Astrocyte (in vitro differentiated cells and primary cell): ENCODE measurements around the gene MOB1A. TPM values are rescaled to one million over a fixed set of nuclear protein-coding genes. Genes with fewer than 3 reads are reported as not detected.

Source experiments
- DNase-seq: peaks from one replicate; pipeline ENCODE4 v3.0.0-alpha.2; 2010; ENCODE audit warnings: low read depth
- FAIRE-seq: peaks from 2 replicates; lab custom pipeline; 2011; peaks lifted over from hg19 to GRCh38; lab: Jason Lieb, UNC
- H2AFZ ChIP-seq: 2 replicates; pipeline ENCODE4 v1.6.0; 2012; ENCODE audit warnings: low read depth, low read length, inconsistent platforms
- H3K27ac ChIP-seq: 2 replicates; pipeline ENCODE4 v1.5.1; 2011; ENCODE audit warnings: low read depth, low read length, inconsistent platforms
- H3K27me3 ChIP-seq: 2 replicates; pipeline ENCODE4 v1.6.0; 2011; ENCODE audit warnings: low read length, inconsistent platforms; ENCODE audit not compliant: insufficient read depth
- H3K36me3 ChIP-seq: 2 replicates; pipeline ENCODE4 v1.5.1; 2011; ENCODE audit warnings: low read length, inconsistent platforms; ENCODE audit not compliant: insufficient read depth
- H3K4me1 ChIP-seq: 2 replicates; pipeline ENCODE4 v1.5.1; 2011; ENCODE audit warnings: low read length, inconsistent platforms; ENCODE audit not compliant: insufficient read depth
- H3K4me2 ChIP-seq: 2 replicates; pipeline ENCODE4 v1.6.0; 2012; ENCODE audit warnings: low read length, inconsistent platforms
- H3K4me3 ChIP-seq: 2 replicates; pipeline ENCODE4 v1.5.1; 2011; ENCODE audit warnings: low read depth, mild to moderate bottlenecking, low read length, inconsistent platforms; ENCODE audit not compliant: insufficient read depth
- H3K79me2 ChIP-seq: 2 replicates; pipeline ENCODE4 v1.6.0; 2012; ENCODE audit warnings: mild to moderate bottlenecking, low read length, inconsistent platforms; ENCODE audit not compliant: insufficient read depth
- H3K9ac ChIP-seq: 2 replicates; pipeline ENCODE4 v1.6.0; 2012; ENCODE audit warnings: mild to moderate bottlenecking, low read length, inconsistent platforms
- H3K9me3 ChIP-seq: 2 replicates; pipeline ENCODE4 v1.5.1; 2012; ENCODE audit warnings: low read depth, mild to moderate bottlenecking, low read length, inconsistent platforms; ENCODE audit not compliant: insufficient read depth
- H4K20me1 ChIP-seq: 2 replicates; pipeline ENCODE4 v1.6.0; 2012; ENCODE audit warnings: low read length, inconsistent platforms; ENCODE audit not compliant: insufficient read depth
- H3K27ac Mint-ChIP-seq: one replicate; pipeline ENCODE4 v1.8.0; 2021; ENCODE audit warnings: mild to moderate bottlenecking, mixed read lengths; ENCODE audit not compliant: unreplicated experiment
- H3K27me3 Mint-ChIP-seq: one replicate; pipeline ENCODE4 v1.8.0; 2021; ENCODE audit warnings: low read depth, mixed read lengths; ENCODE audit not compliant: unreplicated experiment
- H3K36me3 Mint-ChIP-seq: one replicate; pipeline ENCODE4 v1.8.0; 2021; ENCODE audit warnings: low read depth, mixed read lengths; ENCODE audit not compliant: unreplicated experiment
- H3K4me1 Mint-ChIP-seq: one replicate; pipeline ENCODE4 v1.8.0; 2021; ENCODE audit warnings: low read depth, mixed read lengths; ENCODE audit not compliant: unreplicated experiment
- H3K4me3 Mint-ChIP-seq: one replicate; pipeline ENCODE4 v1.8.0; 2021; ENCODE audit warnings: mild to moderate bottlenecking, moderate library complexity, mixed read lengths; ENCODE audit not compliant: unreplicated experiment
- H3K9me3 Mint-ChIP-seq: one replicate; pipeline ENCODE4 v1.8.0; 2021; ENCODE audit warnings: mild to moderate bottlenecking, mixed read lengths; ENCODE audit not compliant: unreplicated experiment
- CTCF ChIP-seq: IDR thresholded peaks from 2 replicates; pipeline ENCODE4 v1.5.1; 2011; ENCODE audit warnings: low read depth, mild to moderate bottlenecking, inconsistent platforms, low read length, moderate library complexity; ENCODE audit not compliant: insufficient read depth
- EZH2 ChIP-seq: IDR thresholded peaks from 2 replicates; pipeline ENCODE4 v1.6.1; 2012; ENCODE audit warnings: mild to moderate bottlenecking, low read length, inconsistent platforms; ENCODE audit not compliant: insufficient read depth
- total RNA-seq: library from RNA; stranded (reverse); gene quantifications from 2 replicates; pipeline ENCODE4 v1.2.1, GENCODE V29; 2021

MOB1A gene
- total RNA-seq, 1 donor from 2014 or later = 116 TPM

DNA sequence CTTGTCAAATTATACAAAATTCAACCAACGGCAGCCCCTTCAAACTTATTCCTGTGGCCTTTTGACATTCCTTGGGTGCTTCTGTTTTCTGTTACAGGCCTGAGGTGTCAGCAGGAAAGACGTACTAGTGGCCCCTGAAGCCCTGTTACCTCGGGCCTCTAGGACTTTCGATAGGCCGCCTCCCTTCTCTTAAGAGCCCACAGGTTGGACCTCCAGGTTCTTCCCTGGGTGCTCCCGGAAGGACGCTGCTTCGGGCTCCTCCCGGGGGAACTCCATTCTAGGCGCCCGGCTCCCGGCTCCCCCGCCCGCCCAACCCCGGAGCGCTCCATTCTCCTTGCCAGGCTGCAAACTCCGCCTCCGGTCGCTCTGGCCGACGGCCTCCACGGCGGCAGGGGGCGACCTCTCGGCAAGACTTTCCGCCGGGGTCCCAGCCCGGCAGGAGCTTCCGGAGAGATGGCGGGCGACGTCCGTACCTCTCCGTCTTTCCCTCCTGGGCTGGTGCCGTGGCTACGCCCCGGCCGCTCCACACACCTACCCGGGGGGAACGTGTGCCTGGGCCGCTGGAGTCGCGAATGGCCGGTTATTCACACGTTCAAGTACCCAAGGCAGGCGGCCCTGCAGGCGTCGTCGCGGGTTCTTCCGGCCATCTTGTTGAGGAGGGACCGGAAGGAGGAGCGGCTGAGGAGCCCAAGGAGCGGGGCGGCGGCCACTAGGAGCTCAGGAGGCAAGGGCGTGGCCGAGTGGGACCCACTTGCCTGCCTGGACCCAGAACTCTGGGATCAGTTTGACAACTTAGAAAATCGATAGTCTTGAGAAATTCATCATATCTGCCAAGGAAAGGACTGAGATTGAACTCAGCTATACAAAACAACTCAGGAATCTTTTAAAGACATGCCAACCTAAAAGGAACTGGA, 58.5 kb downstream of the MOB1A start:
- Histone ChIP-seq H3K27ac (peak overlapping the region; percentile 81), H4K20me1 (no peaks in the 10 kb centered on the region), H3K79me2 (no peaks in the 10 kb centered on the region), H3K4me1 (peaks cover 3% of the 10 kb centered on the region), H3K9me3 (no peaks in the 10 kb centered on the region), H2AFZ (peak overlapping the region; percentile 94), H3K4me2 (peak overlapping the region; percentile 80), H3K4me3 (peak overlapping the region; percentile 79), H3K9ac (peak overlapping the region; percentile 87), H3K27me3 (no peaks in the 10 kb centered on the region), H3K36me3 (no peaks in the 10 kb centered on the region)
- TF ChIP-seq EZH2 (no peak), CTCF (no peak)
- Mint-ChIP-seq H3K27me3 (peaks cover 4% of the 10 kb centered on the region), H3K9me3 (peaks cover 19% of the 10 kb centered on the region), H3K27ac (peak overlapping the region; percentile 91), H3K36me3 (no peaks in the 10 kb centered on the region), H3K4me3 (peak overlapping the region; percentile 88), H3K4me1 (no peaks in the 10 kb centered on the region)
- FAIRE-seq = no peak
- DNase-seq = peak; percentile 81

DNA sequence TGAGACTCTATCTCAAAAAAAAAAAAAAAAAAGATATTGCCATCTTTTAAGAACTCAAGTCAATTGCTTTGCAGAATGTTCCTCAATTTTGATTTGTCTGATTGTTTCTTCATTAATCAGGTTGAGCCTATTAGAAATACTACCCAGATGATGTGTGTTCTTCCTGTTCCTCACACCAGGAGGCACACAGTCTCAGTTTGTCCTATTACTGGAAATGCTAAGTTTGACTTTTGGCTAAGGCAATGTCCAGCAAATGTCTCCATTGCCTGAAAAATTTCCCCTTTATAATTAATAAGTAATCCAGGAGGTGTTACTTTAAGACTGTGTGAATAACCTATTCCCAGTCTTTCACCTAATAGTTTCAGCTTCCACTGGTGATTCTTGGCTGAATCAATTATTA, 59.3 kb downstream of the MOB1A start:
- Histone ChIP-seq H2AFZ (no peak overlapping the region), H3K4me2 (peak overlapping the region; percentile 80)
- no peak for TF ChIP-seq CTCF
- TF ChIP-seq EZH2 = no peak

DNA sequence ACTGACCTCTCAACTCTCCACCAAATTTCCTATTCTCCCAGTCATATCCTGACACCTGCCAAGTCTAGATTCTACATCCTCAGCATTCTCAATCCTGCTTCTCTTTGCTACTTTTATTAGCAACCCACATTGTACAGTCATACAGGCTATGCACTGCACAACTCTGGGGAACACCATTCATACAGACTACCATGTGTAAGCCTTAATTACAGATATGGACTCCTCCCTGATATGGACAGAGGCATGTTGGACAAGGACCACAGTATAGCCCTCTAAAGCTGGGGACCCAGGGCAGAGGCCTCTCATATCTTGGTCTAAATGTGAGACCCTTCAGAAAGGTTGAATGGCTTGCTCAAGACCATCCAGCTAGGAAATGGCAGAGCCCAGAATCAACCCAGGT, 67.3 kb downstream of the MOB1A start:
- H3K4me2 ChIP-seq = no peak overlapping the region
- no peak overlapping the region for H2AFZ ChIP-seq
- no peaks in the 10 kb centered on the region for H3K36me3 ChIP-seq
- no peak for TF ChIP-seq CTCF
- no peak for TF ChIP-seq EZH2
- no peaks in the 10 kb centered on the region for H3K27me3 ChIP-seq
- no peaks in the 10 kb centered on the region for H3K9me3 ChIP-seq
- no peak for FAIRE-seq
- peaks cover 4% of the 10 kb centered on the region for H4K20me1 ChIP-seq
- no peak overlapping the region for H3K27ac Mint-ChIP-seq
- no peak overlapping the region for H3K4me3 ChIP-seq
- no peaks in the 10 kb centered on the region for H3K79me2 ChIP-seq
- H3K9me3 Mint-ChIP-seq = peaks cover 3% of the 10 kb centered on the region
- peaks cover 11% of the 10 kb centered on the region for H3K27me3 Mint-ChIP-seq
- H3K4me3 Mint-ChIP-seq = no peak overlapping the region
- no peak overlapping the region for H3K27ac ChIP-seq
- H3K9ac ChIP-seq = no peak overlapping the region
- H3K36me3 Mint-ChIP-seq = peaks cover 11% of the 10 kb centered on the region
- no peaks in the 10 kb centered on the region for H3K4me1 ChIP-seq
- H3K4me1 Mint-ChIP-seq = no peaks in the 10 kb centered on the region
- no peak for DNase-seq

More for the DNA sequence above, 59.3 kb downstream of the MOB1A start:
- peak overlapping the region; percentile 75 for H3K4me3 Mint-ChIP-seq
- no peak overlapping the region for H3K4me3 ChIP-seq
- DNase-seq = no peak
- no peak for FAIRE-seq
- H3K27me3 ChIP-seq = no peaks in the 10 kb centered on the region
- no peaks in the 10 kb centered on the region for H3K9me3 ChIP-seq
- no peaks in the 10 kb centered on the region for H3K36me3 Mint-ChIP-seq
- H3K27me3 Mint-ChIP-seq = peaks cover 7% of the 10 kb centered on the region
- peaks cover 19% of the 10 kb centered on the region for H3K9me3 Mint-ChIP-seq
- H3K4me1 Mint-ChIP-seq = no peaks in the 10 kb centered on the region
- H3K79me2 ChIP-seq = no peaks in the 10 kb centered on the region
- H3K36me3 ChIP-seq = no peaks in the 10 kb centered on the region
- H3K9ac ChIP-seq = no peak overlapping the region
- H3K27ac Mint-ChIP-seq = no peak overlapping the region
- H4K20me1 ChIP-seq = no peaks in the 10 kb centered on the region
- peaks cover 3% of the 10 kb centered on the region for H3K4me1 ChIP-seq
- no peak overlapping the region for H3K27ac ChIP-seq
